ENCODE data around the gene ZFP1. TPM values are rescaled to one million over a fixed set of nuclear protein-coding genes. Genes with fewer than 3 reads are reported as not detected.

Gene ZFP1
- total RNA-seq, 2 experiments from 2014 or later, result 23.9 to 25.0 TPM

DNA sequence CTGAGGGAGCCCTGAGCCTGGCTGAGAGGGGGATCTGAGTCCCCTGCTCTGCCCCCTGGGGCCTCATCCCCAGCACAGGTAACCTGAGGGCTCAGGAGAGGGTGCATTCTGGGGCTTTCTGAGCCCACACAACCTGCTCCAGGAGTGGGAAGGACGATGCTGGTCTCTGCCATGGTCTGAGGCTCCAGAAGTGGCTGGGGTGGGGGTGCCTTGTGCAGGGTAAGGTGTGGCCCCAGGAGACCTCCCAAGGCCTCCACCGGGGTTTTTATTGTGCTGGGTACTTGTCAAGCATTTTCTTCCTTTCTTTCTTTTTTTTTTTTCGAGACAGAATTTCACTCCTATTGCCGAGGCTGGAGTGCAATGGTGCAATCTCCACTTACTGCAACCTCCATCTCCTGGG is 70.8 kb downstream of the ZFP1 start:
- no peak for DNase-seq (ENCODE audit: low spot score)
- TF ChIP-seq EZH2phosphoT487 (IDR thresholded peaks at IDR 0.05; ENCODE audit: borderline replicate concordance, low read depth, low read length) (no peak), CTCF (conservative IDR thresholded peaks at IDR 0.05; ENCODE audit: low read length) (no peak)
- Histone ChIP-seq H3K79me2 (ENCODE audit: insufficient read depth, low read depth, low read length) (no peaks in the 10 kb centered on the region), H3K36me3 (ENCODE audit: insufficient read depth, low read length) (no peaks in the 10 kb centered on the region), H3K27ac (ENCODE audit: low read depth, low read length, poor library complexity, severe bottlenecking) (no peak overlapping the region), H3K4me2 (ENCODE audit: low read length) (no peak overlapping the region), H3K9me2 (ENCODE audit: insufficient read depth, low read length) (no peaks in the 10 kb centered on the region), H2AFZ (ENCODE audit: low read length) (peak overlapping the region; percentile 74; the same call in 1 of the 2 replicates), H3K4me1 (ENCODE audit: insufficient read depth, low read length, poor library complexity, severe bottlenecking) (no peaks in the 10 kb centered on the region), H3K9me3 (ENCODE audit: low read length) (no peaks in the 10 kb centered on the region), H3K4me3 (ENCODE audit: low read depth, low read length, poor library complexity, severe bottlenecking) (no peak overlapping the region), H4K20me1 (ENCODE audit: insufficient read depth, low read length) (no peaks in the 10 kb centered on the region)
- no TSS peak for BruUV-seq (replicated peaks)
- POLR2A ChIA-PET, result interaction anchor here (0.7 to 1.2 kb wide), 3 partner anchors 12 to 20 kb away, joined by 3 to 4 read pairs (median 3); no protein-coding TSS in a partner anchor
- CTCF ChIA-PET (ENCODE audit: unreplicated experiment), result interaction anchor here (1.2 kb wide), 1 partner anchor 14 kb away, joined by 4 read pairs; no protein-coding TSS in a partner anchor
- intact Hi-C loops (cut with micrococcal nuclease; ENCODE audit: unreplicated experiment), result loop anchor here (2.0 kb wide), 1 partner anchor 16 kb away; no protein-coding TSS in a partner anchor

- peak overlapping the region; percentile 11; the same call in 1 of the 2 replicates for H3K4me2 ChIP-seq (ENCODE audit: low read length)
- no peaks in the 10 kb centered on the region for H3K36me3 ChIP-seq (ENCODE audit: insufficient read depth, low read length)
- DNase-seq (ENCODE audit: low spot score), result peak; percentile 11
- no peaks in the 10 kb centered on the region for H3K79me2 ChIP-seq (ENCODE audit: insufficient read depth, low read depth, low read length)
- no TSS peak for BruUV-seq (replicated peaks)
- no peaks in the 10 kb centered on the region for H3K4me1 ChIP-seq (ENCODE audit: insufficient read depth, low read length, poor library complexity, severe bottlenecking)
- no peaks in the 10 kb centered on the region for H3K9me3 ChIP-seq (ENCODE audit: low read length)
- no peak for TF ChIP-seq EZH2phosphoT487 (IDR thresholded peaks at IDR 0.05; ENCODE audit: borderline replicate concordance, low read depth, low read length)
- no peak for TF ChIP-seq CTCF (conservative IDR thresholded peaks at IDR 0.05; ENCODE audit: low read length)
- no peak overlapping the region for H3K27ac ChIP-seq (ENCODE audit: low read depth, low read length, poor library complexity, severe bottlenecking)
- ChIA-PET POLR2A (interaction anchor here (0.5 to 1.2 kb wide), 8 partner anchors 11 to 268 kb away, joined by 3 to 7 read pairs (median 4); no protein-coding TSS in a partner anchor), CTCF (ENCODE audit: unreplicated experiment) (interaction anchor here (0.6 to 1.2 kb wide), 2 partner anchors 13 to 93 kb away, joined by 3 to 4 read pairs; no protein-coding TSS in a partner anchor)
- peak overlapping the region; percentile 74; the same call in 1 of the 2 replicates for H2AFZ ChIP-seq (ENCODE audit: low read length)
- H3K4me3 ChIP-seq (ENCODE audit: low read depth, low read length, poor library complexity, severe bottlenecking), result no peak overlapping the region
- no peaks in the 10 kb centered on the region for H4K20me1 ChIP-seq (ENCODE audit: insufficient read depth, low read length)
- no peaks in the 10 kb centered on the region for H3K9me2 ChIP-seq (ENCODE audit: insufficient read depth, low read length)
- intact Hi-C loops (cut with micrococcal nuclease; ENCODE audit: unreplicated experiment), result loop anchor here (2.0 kb wide), 1 partner anchor 17 kb away; no protein-coding TSS in a partner anchor
Measured at GRCh38 chr16:75219838-75220237, 71.5 kb downstream of the ZFP1 start.

Other genes starting within 250 kb of the ZFP1 start
- gene WDR59, start 163.4 kb upstream of the ZFP1 start, total RNA-seq (2014; rRNA removed; shearing (Covaris generic)), result 25.2 and 26.3 TPM in 2 replicates
- gene WDR59, start 163.4 kb upstream of the ZFP1 start, total RNA-seq (2022), result 70.1 and 80.3 TPM in 2 replicates
- 11.8 and 13.1 TPM in 2 replicates for gene ZNRF1, start 149.5 kb upstream of the ZFP1 start, total RNA-seq (2014; rRNA removed; shearing (Covaris generic))
- gene ZNRF1, start 149.5 kb upstream of the ZFP1 start, total RNA-seq (2022), result 23.7 and 26.0 TPM in 2 replicates
- gene LDHD, start 31.7 kb upstream of the ZFP1 start, total RNA-seq (2014; rRNA removed; shearing (Covaris generic)), result 0.09 and 0.67 TPM in 2 replicates
- 0.48 and 0.83 TPM in 2 replicates for gene LDHD, start 31.7 kb upstream of the ZFP1 start, total RNA-seq (2022)
- not detected in 2 replicates for gene CTRB2, start 58.6 kb downstream of the ZFP1 start, total RNA-seq (2014; rRNA removed; shearing (Covaris generic))
- not detected in 2 replicates for gene CTRB2, start 58.6 kb downstream of the ZFP1 start, total RNA-seq (2022)
- not detected in 2 replicates for gene CTRB1, start 70.5 kb downstream of the ZFP1 start, total RNA-seq (2014; rRNA removed; shearing (Covaris generic))
- not detected in 2 replicates for gene CTRB1, start 70.5 kb downstream of the ZFP1 start, total RNA-seq (2022)
- gene BCAR1, start 103.1 kb downstream of the ZFP1 start, total RNA-seq (2014; rRNA removed; shearing (Covaris generic)), result 10.0 and 11.7 TPM in 2 replicates
- gene BCAR1, start 103.1 kb downstream of the ZFP1 start, total RNA-seq (2022), result 13.9 and 15.1 TPM in 2 replicates